HG03103 (cell line): ENCODE data around the gene TMED6.

Experiments used
- ATAC-seq: cut with Tn5 transposase; IDR thresholded peaks from one replicate; pipeline ENCODE4 v1.9.1; 2021; ENCODE audit warnings: low read depth; ENCODE audit not compliant: unreplicated experiment

TMED6 gene

DNA sequence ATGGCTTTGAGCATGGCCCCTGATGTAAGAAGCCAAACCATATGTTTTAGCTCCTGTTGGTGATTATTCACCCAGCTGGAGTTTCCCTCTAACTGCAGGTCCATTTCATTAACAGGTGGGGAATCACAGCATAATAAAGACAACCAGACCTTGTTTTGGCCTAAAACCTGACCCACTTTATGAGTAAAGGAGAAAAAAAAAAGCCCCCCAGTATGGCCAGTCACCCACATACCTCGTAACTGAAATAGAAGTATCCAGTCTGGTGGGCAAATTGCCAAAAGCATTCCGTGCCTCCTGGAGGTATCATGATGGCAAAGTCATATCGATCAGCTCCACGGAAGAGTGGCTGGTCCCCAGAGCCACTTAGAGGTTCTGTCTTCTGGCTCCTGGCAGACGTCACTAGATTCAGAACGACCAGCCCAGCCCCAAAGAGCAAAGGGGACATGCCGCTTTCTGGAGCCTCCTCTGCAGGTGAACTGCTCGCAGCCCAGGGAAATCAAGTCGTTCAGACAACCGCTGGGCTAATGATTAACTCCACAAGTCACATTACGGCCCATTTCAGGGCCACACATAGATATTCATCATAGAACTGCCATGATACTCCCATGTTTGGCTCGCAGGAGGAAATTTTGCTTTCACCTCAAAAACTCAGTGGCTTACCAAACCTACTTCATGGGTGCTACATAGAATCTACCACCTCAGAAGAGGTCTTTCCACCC is at the start of gene TMED6:
Gene TMED6 (minus strand): TSS at position 478 of the 719 bp plus-strand sequence. CDS start 33 bp downstream, at position 445.
- no peak for ATAC-seq

DNA sequence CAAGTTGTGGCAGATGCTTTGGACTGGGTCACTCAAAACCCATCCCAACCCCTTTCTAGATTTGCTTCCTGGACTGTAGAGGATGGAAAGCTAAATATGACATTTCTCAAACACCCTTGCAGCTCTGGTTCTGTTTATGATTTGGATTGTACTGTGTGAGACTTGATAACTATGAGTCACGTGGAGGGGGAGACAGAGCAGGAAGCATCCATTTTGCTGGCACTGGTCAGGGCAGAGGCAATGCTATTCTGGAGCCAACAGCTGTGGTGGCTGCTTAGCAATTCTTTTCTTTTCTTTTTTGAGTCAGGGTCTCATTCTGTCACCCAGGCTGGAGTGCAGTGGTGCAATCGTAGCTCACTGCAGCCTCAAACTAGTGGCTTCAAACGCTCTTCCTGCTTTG is 47.8 kb upstream of the TMED6 start:
- no peak for ATAC-seq

GRCh38 chr16:69397821-69398521 is 46.4 kb upstream of the TMED6 start:
- ATAC-seq = no peak

- no peak for ATAC-seq
Observed at GRCh38 chr16:69396187-69397061, 44.8 kb upstream of the TMED6 start.

DNA sequence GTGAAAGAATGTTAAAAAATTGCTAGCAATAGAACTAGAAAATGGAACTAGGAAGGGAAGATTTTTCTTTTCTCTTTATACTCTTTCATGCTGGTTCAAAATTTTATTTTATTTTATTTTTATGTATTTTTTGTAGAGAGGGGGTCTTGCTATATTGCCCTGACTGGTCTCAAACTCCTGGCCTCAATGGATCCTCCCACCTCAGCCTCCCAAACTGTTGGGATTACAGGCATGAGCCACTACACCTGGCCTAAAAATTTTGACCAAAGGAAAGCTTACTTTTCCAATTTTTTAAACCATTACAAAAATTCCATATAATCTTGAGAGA is 44.2 kb upstream of the TMED6 start:
- ATAC-seq = no peak

GRCh38 chr16:69393898-69394849 is 42.6 kb upstream of the TMED6 start:
- ATAC-seq = no peak

DNA sequence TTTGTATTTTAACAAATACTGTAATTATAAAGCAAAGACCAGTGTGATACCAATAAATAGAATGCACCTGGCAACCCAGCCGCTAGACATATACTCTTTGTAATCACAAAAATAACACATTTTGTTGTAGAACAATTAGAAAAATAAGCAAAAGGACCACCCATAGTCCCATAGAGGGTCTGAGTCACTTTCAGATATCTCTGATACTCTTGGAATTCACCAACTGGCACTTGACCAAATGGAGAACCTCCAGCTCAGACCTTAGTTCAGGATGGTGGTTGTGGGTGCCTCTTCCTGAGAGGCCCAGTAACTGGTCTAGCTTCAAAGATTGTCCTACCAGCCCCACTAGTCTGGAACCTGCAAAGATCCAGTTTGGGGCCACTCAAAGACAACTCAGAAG is 35.0 kb upstream of the TMED6 start:
- no peak for ATAC-seq

- ATAC-seq = no peak
Observed at GRCh38 chr16:69384974-69385373, 33.4 kb upstream of the TMED6 start.

GRCh38 chr16:69382421-69382820 is 30.8 kb upstream of the TMED6 start:
- ATAC-seq = no peak

- no peak for ATAC-seq
Observed at GRCh38 chr16:69381231-69381630, 29.6 kb upstream of the TMED6 start.

DNA sequence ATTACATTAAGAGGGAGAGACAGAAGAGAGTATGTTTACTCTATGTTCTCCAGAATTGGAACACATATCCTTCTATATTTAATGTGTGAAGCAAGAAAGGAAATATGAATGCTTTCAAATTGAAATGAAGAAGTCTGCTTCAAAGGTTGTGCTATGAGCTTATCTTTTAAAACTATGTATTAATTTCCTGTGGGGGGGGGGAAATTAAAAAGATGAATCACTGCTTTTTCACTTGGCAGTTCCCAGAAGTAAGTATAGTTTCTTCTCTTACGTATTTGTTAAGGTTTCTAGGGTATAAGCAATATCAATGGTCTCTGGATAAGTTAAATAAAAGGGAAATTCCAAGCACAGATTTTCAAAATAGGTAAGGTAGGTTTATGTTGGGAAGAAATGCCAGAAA is 27.2 kb upstream of the TMED6 start:
- no peak for ATAC-seq

- no peak for ATAC-seq
Observed at GRCh38 chr16:69378036-69378435, 26.4 kb upstream of the TMED6 start.

GRCh38 chr16:69376393-69377059 is 24.9 kb upstream of the TMED6 start:
- no peak for ATAC-seq

DNA sequence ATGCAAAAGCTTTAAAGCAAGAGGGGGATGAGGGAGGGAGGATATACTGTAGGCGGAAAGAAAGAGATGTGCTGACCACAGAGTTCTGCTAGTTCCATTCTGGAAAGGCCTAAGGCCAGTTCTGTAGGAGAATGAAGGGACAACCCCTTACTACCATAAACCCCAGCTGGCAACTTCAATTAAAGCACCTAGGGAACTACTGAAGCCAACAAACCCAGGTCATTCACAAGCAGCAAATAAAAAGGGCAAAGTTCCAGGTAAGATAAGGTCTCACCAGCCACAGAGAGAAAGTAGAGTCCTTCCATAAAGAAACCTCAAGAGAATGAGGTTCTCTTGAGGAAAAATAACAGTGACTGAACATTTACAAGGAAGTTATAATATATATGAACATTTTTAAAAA is 21.4 kb upstream of the TMED6 start:
- no peak for ATAC-seq

GRCh38 chr16:69371564-69371963 is 20.0 kb upstream of the TMED6 start:
- no peak for ATAC-seq

- no peak for ATAC-seq
Observed at GRCh38 chr16:69368866-69369265, 17.3 kb upstream of the TMED6 start.

DNA sequence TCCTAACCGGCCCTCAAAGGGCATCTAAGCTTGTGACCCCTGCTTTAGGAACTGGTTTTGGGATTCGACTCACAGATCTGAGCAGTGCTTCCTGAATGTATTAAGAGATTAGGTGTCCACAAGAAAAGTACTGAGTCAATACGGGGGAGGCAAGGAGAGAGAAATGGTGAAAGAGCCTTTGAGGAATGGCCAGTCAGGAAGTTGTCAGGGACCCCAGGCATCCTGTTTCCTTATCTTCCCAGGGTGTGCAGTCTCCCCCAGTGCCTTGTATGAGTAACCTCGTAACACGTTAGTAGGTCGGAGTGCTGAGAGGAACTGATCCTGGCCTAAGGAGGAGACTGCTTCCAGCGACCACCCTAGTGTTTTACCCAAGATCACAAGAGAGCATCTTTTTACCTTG is 16.4 kb upstream of the TMED6 start:
- no peak for ATAC-seq

DNA sequence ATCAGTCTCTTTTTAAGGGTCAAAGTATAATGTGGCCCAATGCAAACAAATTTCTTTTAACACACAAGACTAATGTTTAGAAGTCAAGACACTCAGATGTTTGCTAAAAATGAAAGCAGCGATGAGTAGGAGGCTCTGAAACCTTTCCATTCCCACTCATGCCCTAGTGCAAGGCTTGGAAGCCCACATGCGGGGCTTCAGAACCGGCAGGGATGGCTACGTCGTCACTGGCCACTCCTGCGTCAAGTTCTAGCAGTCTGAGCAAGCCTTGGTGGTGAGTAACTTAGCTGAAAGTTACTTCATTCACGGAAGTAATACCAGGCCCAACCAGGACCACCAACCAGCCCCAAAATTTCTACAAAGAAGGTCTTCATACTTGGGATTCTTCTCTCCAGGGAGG is 14.8 kb upstream of the TMED6 start:
- no peak for ATAC-seq

DNA sequence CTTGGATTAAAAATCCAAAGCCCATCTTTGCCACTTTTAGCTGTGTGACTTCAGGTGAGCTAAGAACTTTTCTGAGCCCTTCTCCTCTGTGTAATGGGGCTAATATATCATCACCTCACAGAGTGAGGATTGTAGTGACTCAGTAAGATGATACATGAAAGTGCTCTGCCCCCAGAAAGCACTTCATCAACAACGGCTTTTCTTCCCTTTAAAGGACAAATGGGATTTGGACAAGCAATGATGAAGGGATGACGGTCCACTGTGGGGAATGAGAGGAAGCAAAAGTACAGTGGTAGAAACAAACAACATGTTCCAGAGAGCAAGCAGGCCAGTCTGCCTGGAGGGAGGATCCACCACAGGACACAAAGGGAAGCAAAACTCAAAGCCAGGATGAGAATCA is 14.3 kb upstream of the TMED6 start:
- ATAC-seq = no peak

DNA sequence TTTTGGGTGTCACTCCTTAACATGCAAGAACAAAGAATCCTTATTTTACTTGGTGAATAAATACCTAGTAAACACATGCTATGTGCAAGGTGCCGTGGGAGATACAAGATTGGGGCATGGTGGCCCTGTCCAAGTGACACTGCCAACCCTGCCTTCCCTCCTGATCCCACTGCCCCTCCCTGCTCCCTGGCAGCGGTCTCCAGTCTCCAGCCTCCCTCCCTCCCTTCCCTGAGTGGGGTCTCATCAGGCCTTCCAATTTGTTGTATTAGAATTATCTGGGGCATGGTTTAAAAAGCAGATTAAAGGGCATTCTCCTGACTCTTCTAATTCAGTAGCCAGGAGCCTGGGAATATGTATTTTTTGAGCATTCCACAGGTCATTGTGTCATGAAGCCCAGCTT is 12.5 kb upstream of the TMED6 start:
- no peak for ATAC-seq
